ENCODE results near the gene CATSPERE. TPM values are rescaled to one million over a fixed set of nuclear protein-coding genes. Genes with fewer than 3 reads are reported as not detected.

CATSPERE gene
- total and polyA plus RNA-seq, 9 of the 15 experiments (the other 6 are each of a cell fraction or from before 2014, with no cell fraction given) = 0.06 to 0.16 (median 0.09) TPM; not detected in 3

DNA sequence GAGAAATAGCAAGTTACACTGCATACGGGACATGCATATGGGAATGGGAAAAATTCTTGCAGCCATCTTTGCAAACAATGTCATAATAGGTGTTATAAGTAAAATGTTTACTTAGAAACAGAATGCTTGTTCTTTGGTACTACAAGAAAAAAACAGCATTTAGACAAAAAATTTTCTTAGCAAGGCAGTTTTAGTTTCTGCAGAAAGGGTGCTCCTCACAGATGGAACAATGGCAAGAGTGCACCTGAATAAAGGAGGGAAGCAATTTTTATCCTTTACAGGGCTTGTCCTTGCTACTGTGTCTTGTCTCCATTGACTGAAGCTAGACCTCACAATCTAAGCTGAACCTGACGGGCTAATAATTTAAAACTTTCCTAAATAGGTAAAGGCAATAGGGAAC, 112.7 kb downstream of the CATSPERE start (continued):
- TF ChIP-seq, protein P1, sequence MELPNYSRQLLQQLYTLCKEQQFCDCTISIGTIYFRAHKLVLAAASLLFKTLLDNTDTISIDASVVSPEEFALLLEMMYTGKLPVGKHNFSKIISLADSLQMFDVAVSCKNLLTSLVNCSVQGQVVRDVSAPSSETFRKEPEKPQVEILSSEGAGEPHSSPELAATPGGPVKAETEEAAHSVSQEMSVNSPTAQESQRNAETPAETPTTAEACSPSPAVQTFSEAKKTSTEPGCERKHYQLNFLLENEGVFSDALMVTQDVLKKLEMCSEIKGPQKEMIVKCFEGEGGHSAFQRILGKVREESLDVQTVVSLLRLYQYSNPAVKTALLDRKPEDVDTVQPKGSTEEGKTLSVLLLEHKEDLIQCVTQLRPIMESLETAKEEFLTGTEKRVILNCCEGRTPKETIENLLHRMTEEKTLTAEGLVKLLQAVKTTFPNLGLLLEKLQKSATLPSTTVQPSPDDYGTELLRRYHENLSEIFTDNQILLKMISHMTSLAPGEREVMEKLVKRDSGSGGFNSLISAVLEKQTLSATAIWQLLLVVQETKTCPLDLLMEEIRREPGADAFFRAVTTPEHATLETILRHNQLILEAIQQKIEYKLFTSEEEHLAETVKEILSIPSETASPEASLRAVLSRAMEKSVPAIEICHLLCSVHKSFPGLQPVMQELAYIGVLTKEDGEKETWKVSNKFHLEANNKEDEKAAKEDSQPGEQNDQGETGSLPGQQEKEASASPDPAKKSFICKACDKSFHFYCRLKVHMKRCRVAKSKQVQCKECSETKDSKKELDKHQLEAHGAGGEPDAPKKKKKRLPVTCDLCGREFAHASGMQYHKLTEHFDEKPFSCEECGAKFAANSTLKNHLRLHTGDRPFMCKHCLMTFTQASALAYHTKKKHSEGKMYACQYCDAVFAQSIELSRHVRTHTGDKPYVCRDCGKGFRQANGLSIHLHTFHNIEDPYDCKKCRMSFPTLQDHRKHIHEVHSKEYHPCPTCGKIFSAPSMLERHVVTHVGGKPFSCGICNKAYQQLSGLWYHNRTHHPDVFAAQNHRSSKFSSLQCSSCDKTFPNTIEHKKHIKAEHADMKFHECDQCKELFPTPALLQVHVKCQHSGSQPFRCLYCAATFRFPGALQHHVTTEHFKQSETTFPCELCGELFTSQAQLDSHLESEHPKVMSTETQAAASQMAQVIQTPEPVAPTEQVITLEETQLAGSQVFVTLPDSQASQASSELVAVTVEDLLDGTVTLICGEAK (IDR thresholded peaks at IDR 0.05) = no peak
- TF ChIP-seq, protein P1 (CRISPR knock-in tag; IDR thresholded peaks at IDR 0.05) = no peak
- TF ChIP-seq KDM2B (CRISPR knock-in tag; IDR thresholded peaks at IDR 0.05) (no peak), STAT5A (IDR thresholded peaks at IDR 0.05; ENCODE audit: borderline replicate concordance, low read length) (no peak), HDAC6 (IDR thresholded peaks at IDR 0.05; ENCODE audit: low read depth, low read length) (no peak)
- TF ChIP-seq, protein P2, sequence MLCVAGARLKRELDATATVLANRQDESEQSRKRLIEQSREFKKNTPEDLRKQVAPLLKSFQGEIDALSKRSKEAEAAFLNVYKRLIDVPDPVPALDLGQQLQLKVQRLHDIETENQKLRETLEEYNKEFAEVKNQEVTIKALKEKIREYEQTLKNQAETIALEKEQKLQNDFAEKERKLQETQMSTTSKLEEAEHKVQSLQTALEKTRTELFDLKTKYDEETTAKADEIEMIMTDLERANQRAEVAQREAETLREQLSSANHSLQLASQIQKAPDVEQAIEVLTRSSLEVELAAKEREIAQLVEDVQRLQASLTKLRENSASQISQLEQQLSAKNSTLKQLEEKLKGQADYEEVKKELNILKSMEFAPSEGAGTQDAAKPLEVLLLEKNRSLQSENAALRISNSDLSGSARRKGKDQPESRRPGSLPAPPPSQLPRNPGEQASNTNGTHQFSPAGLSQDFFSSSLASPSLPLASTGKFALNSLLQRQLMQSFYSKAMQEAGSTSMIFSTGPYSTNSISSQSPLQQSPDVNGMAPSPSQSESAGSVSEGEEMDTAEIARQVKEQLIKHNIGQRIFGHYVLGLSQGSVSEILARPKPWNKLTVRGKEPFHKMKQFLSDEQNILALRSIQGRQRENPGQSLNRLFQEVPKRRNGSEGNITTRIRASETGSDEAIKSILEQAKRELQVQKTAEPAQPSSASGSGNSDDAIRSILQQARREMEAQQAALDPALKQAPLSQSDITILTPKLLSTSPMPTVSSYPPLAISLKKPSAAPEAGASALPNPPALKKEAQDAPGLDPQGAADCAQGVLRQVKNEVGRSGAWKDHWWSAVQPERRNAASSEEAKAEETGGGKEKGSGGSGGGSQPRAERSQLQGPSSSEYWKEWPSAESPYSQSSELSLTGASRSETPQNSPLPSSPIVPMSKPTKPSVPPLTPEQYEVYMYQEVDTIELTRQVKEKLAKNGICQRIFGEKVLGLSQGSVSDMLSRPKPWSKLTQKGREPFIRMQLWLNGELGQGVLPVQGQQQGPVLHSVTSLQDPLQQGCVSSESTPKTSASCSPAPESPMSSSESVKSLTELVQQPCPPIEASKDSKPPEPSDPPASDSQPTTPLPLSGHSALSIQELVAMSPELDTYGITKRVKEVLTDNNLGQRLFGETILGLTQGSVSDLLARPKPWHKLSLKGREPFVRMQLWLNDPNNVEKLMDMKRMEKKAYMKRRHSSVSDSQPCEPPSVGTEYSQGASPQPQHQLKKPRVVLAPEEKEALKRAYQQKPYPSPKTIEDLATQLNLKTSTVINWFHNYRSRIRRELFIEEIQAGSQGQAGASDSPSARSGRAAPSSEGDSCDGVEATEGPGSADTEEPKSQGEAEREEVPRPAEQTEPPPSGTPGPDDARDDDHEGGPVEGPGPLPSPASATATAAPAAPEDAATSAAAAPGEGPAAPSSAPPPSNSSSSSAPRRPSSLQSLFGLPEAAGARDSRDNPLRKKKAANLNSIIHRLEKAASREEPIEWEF (CRISPR knock-in tag; IDR thresholded peaks at IDR 0.05) = no peak
